ENCODE results near the gene UBAC1. TPM values are rescaled to one million over a fixed set of nuclear protein-coding genes. Genes with fewer than 3 reads are reported as not detected.

The UBAC1 gene
- total RNA-seq, 1 donor from 2014 or later, result 31.4 TPM

GRCh38 chr9:135903786-135904520, 57.2 kb downstream of the UBAC1 start:
- Mint-ChIP-seq H3K27me3 (no peaks in the 10 kb centered on the region), H3K9me3 (ENCODE audit: low read depth) (peaks cover 19% of the 10 kb centered on the region), H3K4me3 (ENCODE audit: low read depth) (peak overlapping the region; percentile 16), H3K4me1 (ENCODE audit: low read depth) (peaks cover 26% of the 10 kb centered on the region), H3K27ac (no peak overlapping the region), H3K36me3 (ENCODE audit: insufficient read depth) (peaks cover 39% of the 10 kb centered on the region)
- no peak for TF ChIP-seq CTCF (IDR thresholded peaks at IDR 0.05; ENCODE audit: unreplicated experiment)
- no peak for DNase-seq (ENCODE audit: low spot score, unreplicated experiment)

GRCh38 chr9:135903358-135903656, 57.9 kb downstream of the UBAC1 start:
- TF ChIP-seq CTCF (IDR thresholded peaks at IDR 0.05; ENCODE audit: unreplicated experiment), result no peak
- Mint-ChIP-seq H3K9me3 (ENCODE audit: low read depth) (peaks cover 20% of the 10 kb centered on the region), H3K36me3 (ENCODE audit: insufficient read depth) (peaks cover 39% of the 10 kb centered on the region), H3K4me3 (ENCODE audit: low read depth) (no peak overlapping the region), H3K4me1 (ENCODE audit: low read depth) (peaks cover 20% of the 10 kb centered on the region), H3K27ac (no peak overlapping the region), H3K27me3 (no peaks in the 10 kb centered on the region)
- no peak for DNase-seq (ENCODE audit: low spot score, unreplicated experiment)

- no peak overlapping the region for H3K27ac Mint-ChIP-seq
- peaks cover 24% of the 10 kb centered on the region for H3K9me3 Mint-ChIP-seq (ENCODE audit: low read depth)
- H3K27me3 Mint-ChIP-seq, result no peaks in the 10 kb centered on the region
- peaks cover 20% of the 10 kb centered on the region for H3K4me1 Mint-ChIP-seq (ENCODE audit: low read depth)
- no peak for DNase-seq (ENCODE audit: low spot score, unreplicated experiment)
- H3K36me3 Mint-ChIP-seq (ENCODE audit: insufficient read depth), result peaks cover 43% of the 10 kb centered on the region
- no peak for TF ChIP-seq CTCF (IDR thresholded peaks at IDR 0.05; ENCODE audit: unreplicated experiment)
- H3K4me3 Mint-ChIP-seq (ENCODE audit: low read depth), result no peak overlapping the region
These were observed 58.4 kb downstream of the UBAC1 start for GRCh38 chr9:135902655-135903357.

GRCh38 chr9:135901826-135902225, 59.3 kb downstream of the UBAC1 start:
- Mint-ChIP-seq H3K4me1 (ENCODE audit: low read depth) (peaks cover 20% of the 10 kb centered on the region), H3K27me3 (no peaks in the 10 kb centered on the region), H3K9me3 (ENCODE audit: low read depth) (peaks cover 26% of the 10 kb centered on the region), H3K36me3 (ENCODE audit: insufficient read depth) (peaks cover 48% of the 10 kb centered on the region), H3K27ac (peak overlapping the region; percentile 84), H3K4me3 (ENCODE audit: low read depth) (no peak overlapping the region)
- no peak for TF ChIP-seq CTCF (IDR thresholded peaks at IDR 0.05; ENCODE audit: unreplicated experiment)
- DNase-seq (ENCODE audit: low spot score, unreplicated experiment), result no peak

- H3K36me3 Mint-ChIP-seq (ENCODE audit: insufficient read depth), result peaks cover 51% of the 10 kb centered on the region
- H3K4me1 Mint-ChIP-seq (ENCODE audit: low read depth), result peaks cover 20% of the 10 kb centered on the region
- peaks cover 29% of the 10 kb centered on the region for H3K9me3 Mint-ChIP-seq (ENCODE audit: low read depth)
- peak overlapping the region; percentile 84 for H3K27ac Mint-ChIP-seq
- no peaks in the 10 kb centered on the region for H3K27me3 Mint-ChIP-seq
- no peak for DNase-seq (ENCODE audit: low spot score, unreplicated experiment)
- no peak for TF ChIP-seq CTCF (IDR thresholded peaks at IDR 0.05; ENCODE audit: unreplicated experiment)
- no peak overlapping the region for H3K4me3 Mint-ChIP-seq (ENCODE audit: low read depth)
These were observed 60.0 kb downstream of the UBAC1 start for GRCh38 chr9:135901031-135901758.

Data from progenitor cell of endocrine pancreas (in vitro differentiated cells).